Measurements from ENCODE around the gene BCL6B.

BCL6B gene

DNA sequence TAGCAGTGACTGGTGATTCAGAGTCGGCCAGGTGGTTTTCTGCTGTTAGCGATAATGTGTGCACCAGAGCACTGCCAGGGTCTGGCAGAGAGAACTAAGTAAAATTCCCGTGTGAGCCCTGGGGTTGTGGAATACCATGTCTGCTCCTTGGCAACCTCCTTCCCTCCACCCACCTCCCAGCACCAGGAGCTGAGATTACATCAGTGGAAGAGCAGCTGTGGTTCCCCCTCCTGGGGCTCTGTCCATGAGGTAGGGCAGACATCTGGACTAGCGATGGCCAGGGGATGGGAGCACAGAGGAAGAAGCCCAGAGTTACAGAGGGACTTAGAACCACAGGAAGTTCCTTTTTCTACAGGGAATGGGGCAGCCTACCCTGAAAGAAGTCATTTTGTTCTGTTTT lies 41.4 kb downstream of the BCL6B start:
- DNase-seq = no peak

DNA sequence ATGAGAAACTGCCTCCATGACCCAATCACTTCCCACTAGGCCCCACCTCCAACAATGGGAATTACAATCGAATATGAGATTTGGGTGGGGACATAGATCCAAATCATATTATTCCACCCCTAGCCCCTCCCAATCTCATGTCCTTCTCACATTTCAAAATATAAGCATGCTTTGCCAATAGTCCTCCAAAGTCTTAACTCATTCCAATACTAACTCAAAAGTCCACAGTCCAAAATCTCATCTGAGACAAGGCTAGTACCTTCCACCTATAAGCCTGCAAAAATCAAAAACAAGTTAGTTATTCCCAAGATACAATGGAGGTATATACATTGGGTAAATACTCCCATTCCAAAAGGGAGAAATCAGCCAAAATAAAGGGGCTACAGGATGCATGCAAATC lies 44.3 kb downstream of the BCL6B start:
- DNase-seq = no peak

DNA sequence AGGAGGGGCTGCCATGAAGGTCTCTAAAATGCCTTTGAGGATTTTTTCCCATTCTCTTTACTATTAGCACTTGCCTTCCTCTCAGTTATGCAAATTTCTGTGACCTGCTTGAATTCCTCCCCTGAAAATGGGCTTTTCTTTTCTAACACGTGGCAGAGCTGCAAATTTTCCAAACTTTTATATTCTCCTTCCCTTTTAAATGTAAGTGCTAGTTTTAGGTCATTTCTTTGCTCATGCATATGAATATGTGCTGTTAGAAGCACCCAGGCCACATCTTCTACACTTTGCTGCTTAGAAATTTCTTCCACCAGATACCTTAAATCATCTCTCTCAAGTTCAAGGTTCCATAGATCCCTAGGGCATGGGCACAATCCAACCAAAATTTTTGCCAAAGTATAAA lies 45.4 kb downstream of the BCL6B start:
- no peak for DNase-seq

DNA sequence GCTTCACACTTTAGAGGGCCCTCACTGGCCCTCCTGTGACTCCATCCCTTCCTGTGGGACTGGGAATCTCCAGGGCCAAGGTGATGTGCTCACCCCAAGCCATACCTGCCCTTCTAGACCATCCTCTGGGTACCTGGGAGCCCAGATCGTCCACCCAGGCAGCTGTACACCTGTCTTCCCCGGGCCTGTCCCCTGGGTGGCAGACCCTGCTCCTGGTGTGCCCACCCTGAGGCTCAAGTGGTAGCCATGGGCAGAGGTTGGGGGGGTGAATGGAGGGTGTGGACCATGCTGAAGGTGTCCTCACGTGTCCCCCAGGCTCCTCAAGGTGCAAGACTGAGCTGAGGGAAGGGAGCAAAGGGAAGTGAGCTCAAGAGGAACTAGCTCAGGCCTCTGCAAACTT lies 47.9 kb downstream of the BCL6B start:
- no peak for DNase-seq

DNA sequence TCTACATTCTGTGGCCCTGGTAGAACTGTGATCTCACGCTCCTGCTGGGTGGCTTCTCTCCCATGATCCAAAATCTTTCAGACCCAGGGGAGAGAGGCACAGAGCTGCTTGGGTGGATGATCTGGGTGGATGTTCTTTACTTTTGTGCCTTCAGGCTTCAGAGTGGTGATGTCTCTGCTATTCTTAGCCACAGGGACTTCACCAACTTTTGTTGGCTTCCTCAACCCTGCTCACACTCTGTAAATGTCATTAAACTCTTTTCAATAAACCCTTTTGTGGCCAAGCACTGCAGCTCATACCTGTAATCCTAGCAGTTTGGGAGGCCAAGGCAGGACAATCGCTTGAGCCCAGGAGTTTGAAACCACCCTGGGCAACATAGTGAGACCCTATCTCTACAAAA lies 49.6 kb downstream of the BCL6B start:
- DNase-seq = no peak

DNA sequence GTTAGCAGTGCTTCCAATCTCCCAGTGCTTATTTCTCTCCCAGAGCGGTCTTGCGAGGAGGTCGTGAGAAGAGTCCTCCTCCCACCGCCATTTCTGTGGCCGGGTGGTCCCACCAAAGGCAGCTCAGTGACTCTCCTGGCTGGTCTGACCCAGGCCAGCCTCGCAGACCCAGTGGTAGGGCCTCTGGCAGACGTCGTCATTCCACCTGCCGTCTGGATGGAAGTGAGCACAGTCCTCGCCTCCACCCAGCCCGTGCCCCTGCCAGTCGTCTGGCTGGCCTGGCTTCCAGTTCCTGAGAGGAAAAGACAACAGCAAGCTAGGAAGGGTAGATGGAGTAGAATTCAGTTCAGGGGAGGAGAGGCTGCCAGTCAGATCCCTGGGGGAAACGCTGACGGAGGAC lies 52.1 kb downstream of the BCL6B start:
- DNase-seq = no peak

DNA sequence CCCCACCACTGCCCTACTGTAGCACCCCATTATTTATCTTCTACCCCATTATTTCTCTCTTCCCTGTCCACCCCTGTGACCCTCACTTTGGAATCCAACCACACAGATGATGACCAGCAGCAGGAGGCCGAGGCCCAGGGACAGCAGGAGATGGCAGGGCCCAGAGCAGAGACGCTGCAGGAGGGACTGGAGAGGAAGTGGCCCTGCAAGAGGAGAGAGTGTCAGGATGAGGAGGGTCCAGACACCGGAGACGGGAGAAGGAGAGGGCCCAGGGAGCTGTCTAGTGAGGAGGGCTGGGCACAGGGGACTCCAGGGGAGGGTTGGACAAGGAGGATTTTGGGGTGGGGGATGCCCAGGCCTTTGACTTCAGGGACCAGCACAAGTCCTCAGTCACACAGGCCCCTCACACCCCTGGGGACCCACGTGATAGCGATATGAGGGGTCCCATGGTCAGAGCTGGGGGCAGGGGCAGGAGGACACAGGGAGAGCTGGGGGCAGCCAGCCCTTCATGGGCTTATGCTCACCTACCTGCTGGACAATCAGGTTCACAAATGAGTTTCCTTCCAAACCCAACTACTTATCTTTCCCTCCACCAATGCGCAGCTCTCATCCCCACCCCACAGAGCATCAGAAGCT lies 55.2 kb downstream of the BCL6B start:
- DNase-seq = no peak

DNA sequence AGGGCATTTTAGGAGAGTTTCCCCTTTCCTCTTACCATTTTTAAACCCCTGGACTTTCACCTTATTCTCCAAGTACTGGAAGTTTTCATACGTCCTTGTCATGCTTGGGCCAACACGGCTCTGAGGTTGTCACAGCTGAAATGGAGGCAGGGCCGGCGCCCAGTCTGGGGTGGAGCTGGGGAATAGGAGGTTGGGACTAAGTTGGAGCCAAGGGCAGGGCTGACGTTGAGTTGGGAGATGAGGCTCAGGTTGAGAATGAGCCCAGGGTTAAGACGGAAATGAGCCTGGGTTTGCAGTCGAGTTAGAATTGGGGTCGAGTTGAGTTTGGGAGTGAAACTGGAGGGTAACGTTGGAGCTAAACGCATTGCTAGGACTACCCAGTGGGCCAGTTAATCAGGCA lies 55.9 kb downstream of the BCL6B start:
- DNase-seq = no peak

All from NCI-H1048 (cell line).